Vagina (tissue), 2 donors: ENCODE data around the gene ZZZ3.
"Not testable (repeated sequence)": the region's sequence is repeated elsewhere in the genome, so short reads cannot be mapped to it uniquely, and the experiment has no call there.

Source experiments
- POLR2AphosphoS5 ChIP-seq, 2 donors: sonication (generic); formaldehyde crosslinking; IDR thresholded peaks; one replicate each; pipeline ENCODE4 v1.9.0; 2017; ENCODE audit warnings: antibody characterized with exemption in 2 of 2, mild to moderate bottlenecking in 2 of 2, low read depth in 1 of 2; ENCODE audit not compliant: insufficient read depth in 1 of 2
- TF ChIP-seq, protein P1 (sequence below), 3 experiments: fragments of 450-650 bp in 2 of 3; fragments of 200-600 bp in 1 of 3; sonication (generic) in 1 of 3; IDR thresholded peaks; one replicate each; pipeline ENCODE4 v1.5.1; 2017 to 2019; ENCODE audit warnings: antibody characterized with exemption in 3 of 3, mild to moderate bottlenecking in 2 of 3, moderate library complexity in 2 of 3

- TF ChIP-seq, protein P1, sequence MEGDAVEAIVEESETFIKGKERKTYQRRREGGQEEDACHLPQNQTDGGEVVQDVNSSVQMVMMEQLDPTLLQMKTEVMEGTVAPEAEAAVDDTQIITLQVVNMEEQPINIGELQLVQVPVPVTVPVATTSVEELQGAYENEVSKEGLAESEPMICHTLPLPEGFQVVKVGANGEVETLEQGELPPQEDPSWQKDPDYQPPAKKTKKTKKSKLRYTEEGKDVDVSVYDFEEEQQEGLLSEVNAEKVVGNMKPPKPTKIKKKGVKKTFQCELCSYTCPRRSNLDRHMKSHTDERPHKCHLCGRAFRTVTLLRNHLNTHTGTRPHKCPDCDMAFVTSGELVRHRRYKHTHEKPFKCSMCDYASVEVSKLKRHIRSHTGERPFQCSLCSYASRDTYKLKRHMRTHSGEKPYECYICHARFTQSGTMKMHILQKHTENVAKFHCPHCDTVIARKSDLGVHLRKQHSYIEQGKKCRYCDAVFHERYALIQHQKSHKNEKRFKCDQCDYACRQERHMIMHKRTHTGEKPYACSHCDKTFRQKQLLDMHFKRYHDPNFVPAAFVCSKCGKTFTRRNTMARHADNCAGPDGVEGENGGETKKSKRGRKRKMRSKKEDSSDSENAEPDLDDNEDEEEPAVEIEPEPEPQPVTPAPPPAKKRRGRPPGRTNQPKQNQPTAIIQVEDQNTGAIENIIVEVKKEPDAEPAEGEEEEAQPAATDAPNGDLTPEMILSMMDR (IDR thresholded peaks at IDR 0.05), result not testable (repeated sequence)
- not testable (repeated sequence) for TF ChIP-seq POLR2AphosphoS5 (IDR thresholded peaks at IDR 0.05; ENCODE audit: insufficient read depth in 1 of 2, low read depth in 1 of 2)
Measured at GRCh38 chr1:77646224-77646623, 36.2 kb downstream of the ZZZ3 start.
